Activated CD8-positive, alpha-beta memory T cell treated with anti-CD3 and anti-CD28 coated beads for 48 hours (primary cell): ENCODE measurements around the gene DDB1.

ENCODE experiments used
- DNase-seq, 3 experiments: peaks; one replicate each; pipeline ENCODE4 v3.0.0-alpha.2; 2020; ENCODE audit warnings: low read depth in 2 of 3, low spot score in 2 of 3

Gene DDB1

GRCh38 chr11:61332797-61333549 is at the start of gene DDB1, which contains the start of gene TKFC:
TSS of gene DDB1 (minus strand) at chr11:61333105. CDS start at chr11:61332968, 137 bp downstream.
TSS of gene TKFC (plus strand) at chr11:61333228. CDS start at chr11:61334729, 1,501 bp downstream.
- peak; percentile 90 to 97 (median 94) for DNase-seq

DNA sequence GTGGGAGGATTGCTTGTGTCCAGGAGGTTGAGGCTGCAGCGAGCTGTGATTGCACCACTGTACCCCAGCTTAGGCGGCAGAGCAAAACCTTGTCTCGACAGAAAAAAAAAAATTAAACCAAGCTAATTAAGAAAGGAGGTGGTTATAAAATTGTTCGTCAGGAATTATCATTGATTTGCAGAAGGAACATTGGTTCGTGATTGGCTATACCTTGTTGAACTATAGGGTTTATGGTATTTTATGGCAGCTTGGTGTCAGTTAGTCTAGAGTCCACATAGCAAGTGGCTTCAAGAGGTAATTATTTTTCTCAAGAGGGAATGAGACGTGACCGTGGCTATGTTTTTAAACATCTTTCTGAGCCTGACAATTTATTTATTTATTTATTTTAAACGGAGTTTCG is 48.0 kb upstream of the DDB1 start:
- no peak for DNase-seq

DNA sequence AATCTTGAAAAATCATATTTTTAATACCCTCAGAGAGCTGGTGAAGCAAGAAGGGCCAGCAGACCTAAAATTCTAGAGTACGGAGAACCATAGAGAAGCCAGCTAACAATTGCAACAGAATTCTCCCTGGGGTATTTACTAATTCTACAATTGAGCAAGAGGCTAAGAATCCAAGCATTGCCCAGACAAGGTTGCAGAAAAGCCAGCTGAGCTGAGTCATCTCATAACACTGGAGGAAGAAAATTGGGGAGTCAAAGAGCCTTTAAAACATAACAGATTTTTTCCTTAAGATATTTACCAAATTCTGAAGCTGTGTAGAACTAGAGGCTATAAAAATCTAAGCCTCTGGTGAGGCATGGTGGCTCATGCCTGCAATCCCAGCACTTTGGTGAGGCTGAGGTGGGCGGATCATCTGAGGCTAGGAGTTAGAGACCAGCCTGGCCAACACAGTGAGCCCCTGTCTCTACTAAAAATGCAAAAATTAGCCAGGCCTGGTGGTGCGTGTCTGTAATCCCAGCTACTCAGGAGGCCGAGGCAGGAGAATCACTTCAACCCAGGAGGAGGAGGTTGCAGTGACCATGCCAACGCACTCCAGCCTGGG is 45.9 kb upstream of the DDB1 start:
- no peak for DNase-seq

- DNase-seq = no peak
Measured at GRCh38 chr11:61377461-61378160, 44.7 kb upstream of the DDB1 start.

GRCh38 chr11:61375761-61376108 is 42.8 kb upstream of the DDB1 start:
- no peak for DNase-seq

DNA sequence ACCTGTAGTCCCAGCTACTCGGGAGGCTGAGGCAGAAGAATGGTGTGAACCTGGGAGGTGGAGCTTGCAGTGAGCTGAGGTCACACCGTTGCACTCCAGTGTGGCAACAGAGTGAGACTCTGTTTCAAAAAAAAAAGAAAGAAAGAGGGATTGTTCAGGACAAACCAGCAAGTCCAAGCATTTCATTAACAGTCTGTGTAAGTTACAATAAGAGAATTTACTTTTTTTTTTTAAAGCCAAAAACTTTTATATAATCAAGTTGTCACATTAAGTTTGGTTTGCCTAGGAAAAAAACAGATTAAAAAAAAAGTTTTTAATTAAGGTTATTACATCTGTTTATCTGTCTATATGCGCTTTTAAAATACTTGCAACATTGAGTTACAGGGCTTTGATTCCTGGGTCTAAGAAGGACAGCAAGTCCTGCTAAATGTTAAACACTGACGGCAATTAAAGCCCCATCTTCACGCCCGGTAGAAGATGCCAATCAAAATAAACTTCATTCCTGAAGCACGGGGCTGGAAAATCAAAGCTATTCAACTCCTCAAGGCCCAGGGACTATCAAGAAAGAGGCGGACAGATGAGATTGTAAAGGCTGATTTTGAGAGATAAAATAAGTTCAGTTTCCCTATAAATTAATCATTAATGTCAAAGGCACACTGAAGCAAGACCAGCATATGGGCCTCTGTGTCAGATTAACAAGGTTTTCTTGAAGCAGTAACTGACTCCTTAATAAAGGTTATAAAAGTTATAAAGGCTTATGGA is 39.9 kb upstream of the DDB1 start:
- no peak for DNase-seq

- DNase-seq = no peak
Measured at GRCh38 chr11:61370349-61371005, 37.6 kb upstream of the DDB1 start.

DNA sequence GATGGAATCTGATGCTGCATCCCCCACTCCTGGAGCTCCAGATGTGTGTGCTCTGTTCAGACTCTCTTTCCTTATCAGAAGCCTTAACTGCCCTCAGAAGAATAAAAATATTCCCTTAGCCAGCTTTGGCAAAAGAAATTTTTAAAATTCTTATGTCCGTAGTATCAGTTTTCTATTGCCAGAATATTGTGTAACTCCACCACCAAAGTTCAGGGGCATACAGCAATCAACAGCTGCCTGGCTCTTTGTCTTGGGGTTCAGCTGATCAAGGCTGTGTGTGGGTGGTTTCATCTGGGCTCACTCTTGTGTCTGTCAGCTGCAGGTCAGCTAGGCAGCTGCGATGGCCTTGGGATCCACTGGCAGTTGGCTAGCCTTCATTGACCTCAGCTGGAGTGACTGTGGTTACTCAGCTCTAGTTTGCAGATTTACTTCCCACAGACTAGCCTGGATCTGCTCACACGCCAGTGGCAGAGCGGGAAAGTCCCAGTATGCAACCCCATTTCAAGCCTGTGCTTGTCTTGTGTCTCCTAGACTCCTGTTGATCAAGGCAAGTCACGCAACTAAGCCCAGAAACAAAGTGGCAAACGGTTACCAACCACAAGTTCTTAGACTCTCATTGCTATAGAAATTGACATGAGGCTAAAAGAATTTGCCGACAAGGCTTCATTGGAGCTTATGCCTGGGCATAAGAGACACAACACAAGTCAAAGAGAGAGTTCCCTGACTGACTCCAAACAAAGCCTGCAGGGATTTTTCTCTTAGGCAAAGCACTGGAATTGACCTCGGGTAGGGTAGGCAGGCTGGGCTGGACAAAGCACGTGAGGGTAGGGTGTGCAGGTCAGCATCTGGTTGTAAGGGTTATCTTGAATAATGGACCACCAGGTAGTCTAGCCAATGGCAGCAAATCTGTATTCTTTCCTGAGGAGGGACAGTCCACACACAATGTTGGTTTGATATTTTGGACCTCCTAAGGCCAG is 36.8 kb upstream of the DDB1 start:
- DNase-seq = no peak

- no peak for DNase-seq
Measured at GRCh38 chr11:61368646-61369045, 35.7 kb upstream of the DDB1 start.

- DNase-seq = no peak
Measured at GRCh38 chr11:61367406-61367805, 34.5 kb upstream of the DDB1 start.

DNA sequence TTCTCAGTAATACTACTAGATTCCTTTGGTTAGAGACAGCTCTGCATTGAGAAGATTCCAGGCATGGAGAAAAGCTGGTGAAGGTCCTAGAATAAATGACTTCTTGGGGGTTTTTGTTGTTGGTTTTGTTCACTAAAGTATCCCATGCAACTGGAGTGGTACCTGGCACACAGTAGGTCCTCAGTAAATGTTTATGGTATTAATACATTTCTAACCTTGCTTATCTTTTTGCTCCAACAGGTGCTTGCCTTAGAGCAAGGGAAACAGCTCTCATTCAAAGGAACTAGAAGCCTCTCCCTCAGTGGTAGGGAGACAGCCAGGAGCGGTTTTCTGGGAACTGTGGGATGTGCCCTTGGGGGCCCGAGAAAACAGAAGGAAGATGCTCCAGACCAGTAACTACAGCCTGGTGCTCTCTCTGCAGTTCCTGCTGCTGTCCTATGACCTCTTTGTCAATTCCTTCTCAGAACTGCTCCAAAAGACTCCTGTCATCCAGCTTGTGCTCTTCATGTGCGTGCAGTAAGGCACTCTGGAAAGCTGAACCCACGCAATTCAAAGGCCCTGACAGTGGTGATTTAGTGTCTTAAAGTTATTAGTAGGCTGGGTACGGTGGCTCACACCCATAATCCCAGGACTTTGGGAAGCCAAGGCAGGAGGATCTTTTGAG is 31.2 kb upstream of the DDB1 start:
- no peak for DNase-seq

- DNase-seq = peak in 1 of 3 experiments; percentile 8
Measured at GRCh38 chr11:61362542-61362875, 29.6 kb upstream of the DDB1 start.

DNA sequence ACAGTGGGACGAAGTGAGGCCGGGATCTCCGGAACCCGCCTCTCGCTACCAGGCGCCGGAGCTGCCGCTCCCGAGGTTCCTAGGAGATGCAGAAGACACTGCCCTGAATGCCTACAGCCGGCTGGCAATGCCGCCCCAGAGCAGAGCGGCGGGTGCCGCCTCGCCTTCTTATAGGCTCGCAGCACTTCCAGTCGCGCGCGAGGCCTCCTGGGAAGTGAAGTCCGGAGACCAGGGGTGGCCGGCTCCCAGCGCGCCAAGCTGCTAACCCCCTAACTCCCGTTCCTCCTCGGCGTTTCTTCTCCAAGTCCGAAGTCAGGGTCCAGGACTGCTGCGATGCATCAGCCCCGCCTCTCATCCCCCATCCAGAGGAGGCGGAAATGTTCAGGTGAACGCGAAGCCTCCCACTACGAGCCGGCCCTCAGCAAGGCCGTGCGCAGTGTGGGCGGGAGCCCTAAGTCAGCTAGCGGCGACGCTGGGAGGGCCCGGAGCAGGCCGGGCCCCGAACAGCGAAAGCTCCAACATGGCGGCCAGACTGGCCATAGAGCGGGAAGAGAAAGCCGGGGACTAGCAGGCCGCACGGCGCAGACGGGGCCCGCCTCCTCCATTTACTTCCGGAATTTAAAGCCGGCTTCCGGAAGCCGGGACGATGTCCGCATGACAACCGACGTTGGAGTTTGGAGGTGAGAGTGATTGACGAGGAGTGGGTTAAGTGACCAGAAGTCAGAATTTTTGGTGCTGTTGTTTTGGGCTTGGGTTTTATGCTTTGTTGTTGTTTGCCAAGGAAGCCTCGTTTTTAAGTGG is 29.0 kb upstream of the DDB1 start, which contains the start of the genes CYB561A3 and TMEM138:
Gene CYB561A3 (minus strand): TSS at position 142 of the 801 bp plus-strand sequence. CDS start 5,169 bp downstream, outside the sequence.
Gene TMEM138 (plus strand): TSS at position 634 of the 801 bp plus-strand sequence. CDS start 2,017 bp downstream, outside the sequence.
- DNase-seq = peak; percentile 72 to 85 (median 72)

- no peak for DNase-seq
Measured at GRCh38 chr11:61361237-61361740, 28.4 kb upstream of the DDB1 start.

DNA sequence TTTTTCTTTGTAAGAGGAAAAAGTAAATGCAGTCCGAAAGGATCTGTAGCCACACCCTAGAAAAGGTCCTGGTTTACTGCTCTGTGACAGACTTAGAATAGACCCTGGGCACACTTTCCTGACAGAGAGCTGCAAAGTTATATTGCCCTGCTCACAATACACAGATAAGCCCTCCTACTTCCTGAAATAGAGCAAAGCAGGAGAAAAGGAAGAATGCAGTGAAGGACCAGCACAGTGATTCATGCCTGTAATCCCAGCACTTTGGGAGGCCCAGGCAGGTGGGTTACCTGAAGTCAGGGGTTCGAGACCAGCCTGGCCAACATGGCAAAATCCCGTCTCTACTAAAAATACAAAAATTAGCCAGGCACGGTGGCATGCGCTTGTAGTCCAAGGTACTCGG is 26.6 kb upstream of the DDB1 start:
- no peak for DNase-seq

DNA sequence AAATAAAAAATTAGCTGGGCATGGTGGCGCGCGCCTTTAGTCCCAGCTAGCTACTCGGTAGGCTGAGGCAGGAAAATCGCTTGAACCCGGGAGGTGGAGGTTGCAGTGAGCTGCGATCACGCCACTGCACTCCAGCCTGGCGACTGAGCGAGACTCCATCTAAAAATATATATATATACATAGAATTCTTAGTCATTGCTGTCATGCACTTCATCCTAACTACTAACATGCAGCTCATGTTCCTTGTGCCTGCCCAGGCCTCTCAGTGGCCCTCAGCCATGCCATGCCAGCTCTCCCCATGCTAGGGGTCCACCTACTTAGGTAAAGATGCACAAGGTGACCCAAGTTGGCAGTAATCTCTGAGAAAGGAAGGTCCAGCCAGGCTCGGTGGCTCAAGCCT is 25.7 kb upstream of the DDB1 start:
- DNase-seq = no peak

GRCh38 chr11:61357894-61358239 is 25.0 kb upstream of the DDB1 start:
- DNase-seq = no peak

DNA sequence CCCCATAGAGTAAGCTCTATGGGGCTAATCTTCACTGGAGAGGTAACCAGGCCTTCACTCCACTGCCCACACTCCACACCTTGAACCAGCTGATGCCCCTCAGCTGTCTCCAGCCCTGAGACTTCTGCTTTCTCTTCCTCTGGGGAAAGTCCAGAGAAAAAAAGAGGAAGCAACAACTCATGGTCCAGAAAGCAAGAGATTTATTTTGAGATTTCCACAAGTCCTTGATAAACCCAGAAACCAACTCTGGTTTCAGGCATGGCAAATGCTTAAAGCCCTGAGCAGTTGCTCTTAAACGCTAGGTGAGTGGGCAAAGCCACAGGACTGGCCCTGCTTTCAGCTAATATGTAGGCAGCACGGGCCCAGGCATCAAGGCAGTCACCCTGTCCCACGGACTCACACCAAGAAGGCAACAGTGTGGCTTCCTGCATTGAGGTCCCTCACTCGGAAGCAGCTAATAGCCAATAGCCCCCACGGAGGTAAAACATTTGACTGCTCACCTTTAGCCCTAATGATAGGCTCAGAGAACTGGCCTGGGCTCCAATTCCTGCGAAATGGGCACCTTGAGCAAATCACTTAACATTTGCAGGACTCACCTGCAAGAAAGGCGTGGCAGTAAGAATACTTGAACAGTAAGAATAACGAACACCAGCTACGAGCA is 24.5 kb upstream of the DDB1 start:
- DNase-seq = no peak
